HG03342 (cell line): ENCODE results near the gene CDK14.

Experiments used
- ATAC-seq: cut with Tn5 transposase; IDR thresholded peaks from one replicate; pipeline ENCODE4 v1.9.1; 2021; ENCODE audit warnings: mild to moderate bottlenecking, moderate library complexity; ENCODE audit not compliant: unreplicated experiment

Gene CDK14

GRCh38 chr7:91041141-91041540 lies 445.0 kb downstream of the CDK14 start:
- ATAC-seq, result no peak

DNA sequence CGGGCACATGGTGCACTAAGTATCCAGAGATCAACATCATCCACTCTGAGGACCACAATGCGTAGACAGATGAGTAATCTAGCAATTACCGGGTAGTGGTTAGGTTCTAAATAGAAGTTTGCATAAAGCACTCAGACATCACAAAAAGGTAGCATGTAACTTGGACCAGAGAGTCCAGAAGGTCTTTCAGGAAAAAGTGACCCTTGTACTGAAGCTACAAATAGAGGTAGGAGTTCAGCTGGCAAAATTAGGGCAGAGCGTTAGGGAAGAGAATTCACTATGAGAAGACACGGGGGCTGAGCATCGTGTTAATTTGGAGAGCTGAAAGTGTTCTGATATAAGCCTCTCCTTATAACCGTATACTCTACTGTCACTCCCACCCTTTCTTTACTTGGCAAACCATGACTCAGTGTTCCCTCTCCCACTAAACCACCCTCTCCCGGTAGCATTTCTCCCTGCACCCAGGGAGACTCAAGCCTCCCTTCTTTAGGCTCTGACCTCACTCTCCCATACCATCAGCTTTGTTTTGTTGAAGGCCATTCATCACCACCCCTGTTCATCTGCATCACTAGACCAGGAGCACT lies 445.9 kb downstream of the CDK14 start:
- ATAC-seq, result no peak

- no peak for ATAC-seq
These were observed 447.1 kb downstream of the CDK14 start for GRCh38 chr7:91043186-91043585.

DNA sequence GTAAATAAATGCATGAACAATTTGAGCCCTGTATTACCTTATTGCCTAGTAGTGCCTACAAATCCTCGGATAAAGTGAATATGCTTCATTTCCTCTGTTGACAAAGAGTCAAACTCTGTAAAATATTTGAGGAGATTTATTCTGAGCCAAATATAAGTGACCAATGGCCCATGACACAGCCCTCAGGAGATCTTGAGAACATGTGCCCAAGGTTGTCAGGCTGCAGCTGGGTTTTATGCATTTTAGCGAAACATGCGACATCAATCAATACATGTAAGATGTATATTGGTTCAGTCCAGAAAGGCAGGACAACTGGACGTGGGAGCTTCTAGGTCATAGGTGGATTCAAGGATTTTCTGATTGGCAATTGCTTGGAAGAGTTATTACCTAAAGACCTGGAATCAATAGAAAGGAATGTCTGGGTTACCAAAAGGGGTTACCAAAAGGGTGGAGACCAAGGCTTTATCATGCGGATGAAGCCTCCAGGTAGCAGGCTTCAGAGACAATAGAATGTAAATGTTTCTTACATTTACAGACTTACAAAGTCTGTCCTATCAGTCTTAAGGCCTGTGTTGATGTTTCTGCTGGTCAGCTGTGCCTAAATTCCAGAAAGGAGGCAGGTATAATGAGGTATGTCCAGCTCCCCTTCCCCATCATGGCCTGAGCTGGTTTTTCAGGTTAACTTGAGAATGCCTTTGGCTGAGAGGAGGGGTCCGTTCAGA lies 448.0 kb downstream of the CDK14 start:
- no peak for ATAC-seq

- no peak for ATAC-seq
These were observed 449.5 kb downstream of the CDK14 start for GRCh38 chr7:91045606-91046005.

GRCh38 chr7:91046322-91047089 lies 450.4 kb downstream of the CDK14 start:
- ATAC-seq, result no peak

- no peak for ATAC-seq
These were observed 451.5 kb downstream of the CDK14 start for GRCh38 chr7:91047636-91048035.

GRCh38 chr7:91050677-91051076 lies 454.6 kb downstream of the CDK14 start:
- peak; percentile 90 for ATAC-seq

DNA sequence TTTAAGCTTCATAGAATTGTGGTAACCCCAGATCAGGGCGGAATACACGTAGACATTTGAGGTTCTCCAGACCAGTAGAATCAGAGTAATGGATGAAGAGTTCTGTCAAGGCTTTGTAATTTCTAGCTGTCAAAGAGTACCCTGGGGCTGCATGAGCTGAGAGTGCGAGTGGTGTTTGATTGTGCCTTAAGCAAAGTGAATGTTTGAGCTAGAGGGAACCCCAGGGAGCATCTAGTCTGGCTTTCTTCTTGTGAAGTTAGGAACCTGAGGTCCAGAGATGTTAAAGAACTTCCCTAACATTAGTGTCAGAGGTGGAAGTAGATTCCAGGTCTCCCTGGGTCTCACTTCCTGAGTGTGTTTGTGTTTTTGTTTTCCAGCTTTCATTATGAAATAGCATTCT lies 455.8 kb downstream of the CDK14 start:
- no peak for ATAC-seq

GRCh38 chr7:91054374-91054773 lies 458.3 kb downstream of the CDK14 start:
- ATAC-seq, result no peak

- ATAC-seq, result no peak
These were observed 459.1 kb downstream of the CDK14 start for GRCh38 chr7:91055219-91055618.

GRCh38 chr7:91062713-91063112 lies 466.6 kb downstream of the CDK14 start:
- no peak for ATAC-seq

DNA sequence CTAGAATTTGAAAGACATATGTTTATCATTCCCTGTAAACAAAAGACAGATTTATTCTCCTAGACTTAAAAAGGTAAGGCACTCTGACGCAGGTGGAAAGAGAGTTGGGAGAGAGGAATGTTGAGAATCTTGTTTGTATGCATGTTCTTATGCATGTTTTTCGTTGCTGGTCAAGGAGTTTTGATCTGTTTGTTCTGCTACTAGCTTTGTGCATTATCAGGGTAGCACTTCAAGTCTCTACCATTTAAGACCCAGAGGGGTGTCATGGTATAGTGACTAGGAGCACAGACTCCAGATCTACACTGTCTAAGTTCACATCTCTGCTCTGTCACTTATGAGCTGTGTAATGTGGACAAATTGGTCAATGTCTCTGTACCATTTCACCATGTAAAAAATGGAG lies 467.9 kb downstream of the CDK14 start:
- ATAC-seq, result no peak

DNA sequence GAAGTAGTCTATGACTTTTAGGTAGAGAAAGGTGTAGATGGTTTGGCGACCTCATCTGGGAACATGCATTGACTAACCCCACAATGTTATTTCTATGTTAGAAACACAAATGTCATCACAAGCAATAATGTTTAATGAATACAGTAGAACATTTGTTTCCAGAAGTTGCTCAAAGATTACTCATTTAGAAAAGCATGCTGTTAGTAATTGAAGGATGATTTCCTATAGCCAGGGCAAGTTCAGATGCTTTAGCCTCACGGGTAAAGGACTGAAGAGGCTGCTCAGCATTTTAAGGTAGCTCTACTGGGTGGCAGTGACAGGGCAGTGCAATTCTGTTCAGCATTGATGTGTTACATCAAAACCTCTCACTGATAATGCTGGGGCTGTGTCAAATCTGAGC lies 468.8 kb downstream of the CDK14 start:
- no peak for ATAC-seq

GRCh38 chr7:91066627-91067026 lies 470.5 kb downstream of the CDK14 start:
- ATAC-seq, result no peak

DNA sequence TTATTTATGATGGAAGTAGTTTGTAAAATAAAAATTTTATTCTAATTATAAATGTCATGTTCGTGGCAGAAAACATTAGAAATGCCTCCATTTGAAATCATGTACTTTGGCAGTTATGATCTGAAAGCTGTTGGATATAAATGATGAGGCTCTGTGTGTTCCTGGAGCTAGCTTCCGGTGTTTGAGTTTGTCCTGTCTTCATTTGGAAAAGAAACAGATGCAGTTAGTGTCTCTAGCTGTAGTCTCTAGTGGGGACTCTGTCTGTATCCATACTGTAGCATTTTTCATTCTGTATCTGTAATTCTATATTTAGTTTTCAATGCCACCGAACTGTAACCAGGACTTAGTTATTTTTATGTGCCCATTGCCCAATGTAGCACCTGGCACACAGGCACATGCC lies 471.1 kb downstream of the CDK14 start:
- ATAC-seq, result no peak

DNA sequence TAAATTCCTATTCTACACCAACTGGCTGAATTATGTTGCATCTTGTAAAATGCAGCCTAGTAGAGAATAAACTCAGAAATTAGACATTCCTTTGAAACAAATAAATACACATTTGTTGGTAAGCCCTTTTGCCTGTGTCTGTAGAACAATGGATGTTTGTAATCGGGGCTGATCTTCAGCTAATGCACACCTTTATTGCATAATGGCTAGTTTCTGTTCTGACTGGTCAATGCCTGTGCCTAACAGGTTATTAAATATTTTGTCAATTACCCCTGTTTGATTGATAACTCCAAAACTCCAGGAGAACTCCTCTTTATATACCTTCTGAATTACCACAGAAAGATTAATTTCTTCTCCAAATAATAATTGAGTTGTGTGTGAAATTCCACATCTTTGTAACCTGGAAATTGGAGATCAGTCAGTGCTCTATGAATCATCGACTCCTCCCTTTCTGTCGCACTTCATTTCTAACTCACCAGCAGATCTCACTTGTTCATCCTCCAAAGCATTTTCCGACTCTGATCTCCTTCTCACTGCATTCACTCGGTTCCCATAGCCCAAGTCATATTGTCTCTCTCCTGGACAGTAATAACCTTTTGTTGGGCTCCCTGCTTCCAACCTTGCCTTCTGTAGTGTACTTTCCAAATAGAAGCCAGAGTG lies 472.1 kb downstream of the CDK14 start:
- ATAC-seq, result no peak

DNA sequence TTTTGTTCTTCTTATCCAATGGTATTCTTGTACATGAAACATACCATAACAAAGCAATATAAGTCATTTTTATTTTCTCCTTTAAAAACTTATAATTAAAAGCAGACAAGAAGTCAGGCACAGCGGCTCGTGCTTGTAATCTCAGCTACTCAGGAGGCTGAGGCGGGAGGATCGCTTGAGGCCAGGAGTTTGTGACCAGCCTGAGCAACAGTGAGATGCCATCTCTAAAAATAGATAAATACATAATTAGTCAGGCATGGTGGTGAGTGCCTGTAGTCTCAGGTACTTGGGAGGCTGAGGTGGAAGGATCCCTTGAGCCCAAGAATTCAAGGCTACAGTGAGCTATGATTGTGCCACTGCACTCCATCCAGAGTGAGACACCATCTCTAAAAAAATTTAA lies 473.0 kb downstream of the CDK14 start:
- ATAC-seq, result no peak

- no peak for ATAC-seq
These were observed 483.4 kb downstream of the CDK14 start for GRCh38 chr7:91079487-91079886.

DNA sequence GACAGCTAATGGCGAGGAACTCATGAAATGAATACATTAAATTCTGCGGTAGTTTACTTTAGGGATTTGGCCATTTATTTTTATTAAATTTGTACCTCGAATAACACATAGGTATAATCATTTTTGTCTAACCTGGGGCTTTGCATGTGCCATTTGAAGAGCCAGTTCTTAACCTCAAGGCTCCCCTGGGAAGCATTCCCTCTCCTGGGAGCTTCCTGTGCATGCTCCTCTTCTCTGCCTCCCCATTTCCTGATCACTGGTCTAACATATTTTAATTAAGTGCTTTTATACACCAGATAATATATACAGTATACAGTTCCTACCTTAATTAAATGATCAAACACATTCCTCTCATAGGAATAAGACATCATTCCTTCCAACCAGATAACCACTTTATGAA lies 484.2 kb downstream of the CDK14 start:
- no peak for ATAC-seq

- no peak for ATAC-seq
These were observed 485.9 kb downstream of the CDK14 start for GRCh38 chr7:91082038-91082437.
